Nephron (organoid): ENCODE results near the gene ADAMTS16.

Experiments used
- H3K27ac Mint-ChIP-seq, 3 experiments: 2 replicates each; pipeline ENCODE4 v1.8.0; 2020; ENCODE audit warnings: mixed read lengths in 3 of 3, mild to moderate bottlenecking in 2 of 3, moderate library complexity in 1 of 3
- H3K27me3 Mint-ChIP-seq: 2 replicates; pipeline ENCODE4 v1.8.0; 2021; ENCODE audit warnings: low read depth, mild to moderate bottlenecking, moderate library complexity, mixed read lengths
- H3K36me3 Mint-ChIP-seq: 2 replicates; pipeline ENCODE4 v1.8.0; 2020; ENCODE audit warnings: low read depth, mixed read lengths
- H3K4me1 Mint-ChIP-seq: 2 replicates; pipeline ENCODE4 v1.8.0; 2020; ENCODE audit warnings: mixed read lengths
- H3K4me3 Mint-ChIP-seq, 3 experiments: 2 replicates each; pipeline ENCODE4 v1.8.0; 2020; ENCODE audit warnings: mild to moderate bottlenecking in 3 of 3, mixed read lengths in 3 of 3, moderate library complexity in 2 of 3
- H3K9me3 Mint-ChIP-seq: 2 replicates; pipeline ENCODE4 v1.8.0; 2020; ENCODE audit warnings: mixed read lengths
- TF ChIP-seq, protein P1 (sequence below), 3 experiments: fragments of 200-600 bp; sonication (generic); IDR thresholded peaks; one replicate each; pipeline ENCODE4 v1.5.0; 2021; ENCODE audit warnings: antibody characterized with exemption in 3 of 3; ENCODE audit not compliant: unreplicated experiment in 3 of 3

The ADAMTS16 gene

DNA sequence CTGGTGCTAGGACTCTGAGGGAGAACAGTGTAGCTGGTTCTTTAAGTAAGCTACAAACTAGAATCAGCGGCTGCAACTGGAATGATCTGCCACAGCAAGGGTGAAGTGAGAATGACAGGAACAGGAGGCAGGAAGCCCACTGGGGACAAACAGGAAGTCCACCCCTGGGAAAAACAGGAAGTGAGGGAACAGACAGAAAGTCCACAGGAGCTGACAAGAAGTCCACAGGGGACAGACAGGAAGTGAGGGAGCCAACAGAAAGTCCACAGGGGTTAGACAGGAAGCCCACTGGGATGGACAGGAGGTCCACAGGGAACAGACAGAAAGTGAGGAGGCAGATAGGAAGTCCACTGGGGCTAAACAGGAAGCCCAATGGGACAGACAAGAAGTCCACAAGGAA is 15.5 kb downstream of the ADAMTS16 start:
- peaks cover 68% of the 10 kb centered on the region for H3K4me1 Mint-ChIP-seq
- H3K27me3 Mint-ChIP-seq: peaks cover 6% of the 10 kb centered on the region
- TF ChIP-seq, protein P1, sequence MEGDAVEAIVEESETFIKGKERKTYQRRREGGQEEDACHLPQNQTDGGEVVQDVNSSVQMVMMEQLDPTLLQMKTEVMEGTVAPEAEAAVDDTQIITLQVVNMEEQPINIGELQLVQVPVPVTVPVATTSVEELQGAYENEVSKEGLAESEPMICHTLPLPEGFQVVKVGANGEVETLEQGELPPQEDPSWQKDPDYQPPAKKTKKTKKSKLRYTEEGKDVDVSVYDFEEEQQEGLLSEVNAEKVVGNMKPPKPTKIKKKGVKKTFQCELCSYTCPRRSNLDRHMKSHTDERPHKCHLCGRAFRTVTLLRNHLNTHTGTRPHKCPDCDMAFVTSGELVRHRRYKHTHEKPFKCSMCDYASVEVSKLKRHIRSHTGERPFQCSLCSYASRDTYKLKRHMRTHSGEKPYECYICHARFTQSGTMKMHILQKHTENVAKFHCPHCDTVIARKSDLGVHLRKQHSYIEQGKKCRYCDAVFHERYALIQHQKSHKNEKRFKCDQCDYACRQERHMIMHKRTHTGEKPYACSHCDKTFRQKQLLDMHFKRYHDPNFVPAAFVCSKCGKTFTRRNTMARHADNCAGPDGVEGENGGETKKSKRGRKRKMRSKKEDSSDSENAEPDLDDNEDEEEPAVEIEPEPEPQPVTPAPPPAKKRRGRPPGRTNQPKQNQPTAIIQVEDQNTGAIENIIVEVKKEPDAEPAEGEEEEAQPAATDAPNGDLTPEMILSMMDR (IDR thresholded peaks at IDR 0.05; ENCODE audit: unreplicated experiment in 3 of 3): no peak
- peak overlapping the region in 1 of 3 experiments; percentile 26 for H3K4me3 Mint-ChIP-seq
- peaks cover 11% of the 10 kb centered on the region for H3K9me3 Mint-ChIP-seq
- peak overlapping the region; percentile 89 to 97 (median 92) for H3K27ac Mint-ChIP-seq
- H3K36me3 Mint-ChIP-seq: peaks cover 39% of the 10 kb centered on the region

DNA sequence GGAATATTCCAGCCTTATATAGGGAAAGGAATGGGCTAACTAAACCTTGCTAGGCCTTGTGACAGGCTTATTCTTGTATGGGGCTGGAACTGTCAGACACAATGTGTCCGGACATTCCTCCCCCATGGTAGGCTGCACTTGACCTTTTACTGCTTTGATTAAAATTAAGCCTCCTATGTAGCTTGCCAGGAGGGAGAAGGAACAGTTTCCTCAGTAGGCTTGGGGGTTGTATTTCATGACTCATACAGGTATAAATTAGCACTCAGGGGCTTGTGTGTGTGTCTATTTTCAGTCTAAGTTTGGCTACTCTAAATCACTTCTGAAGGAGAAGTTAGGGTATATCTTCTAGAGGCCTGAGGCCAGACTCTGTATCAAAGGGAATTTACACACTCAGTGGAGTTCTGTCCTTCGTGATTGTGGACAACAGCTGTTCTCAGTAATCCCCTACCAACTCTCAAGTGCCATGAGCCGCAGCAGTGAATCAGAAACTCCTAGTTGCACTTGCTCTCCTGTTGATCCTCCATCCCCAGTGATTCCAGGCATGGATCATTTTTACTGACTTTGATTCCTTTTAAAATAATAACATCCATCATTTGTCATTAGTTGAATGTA is 16.4 kb downstream of the ADAMTS16 start:
- H3K9me3 Mint-ChIP-seq: peaks cover 8% of the 10 kb centered on the region
- H3K27me3 Mint-ChIP-seq: peaks cover 6% of the 10 kb centered on the region
- peaks cover 31% of the 10 kb centered on the region for H3K36me3 Mint-ChIP-seq

DNA sequence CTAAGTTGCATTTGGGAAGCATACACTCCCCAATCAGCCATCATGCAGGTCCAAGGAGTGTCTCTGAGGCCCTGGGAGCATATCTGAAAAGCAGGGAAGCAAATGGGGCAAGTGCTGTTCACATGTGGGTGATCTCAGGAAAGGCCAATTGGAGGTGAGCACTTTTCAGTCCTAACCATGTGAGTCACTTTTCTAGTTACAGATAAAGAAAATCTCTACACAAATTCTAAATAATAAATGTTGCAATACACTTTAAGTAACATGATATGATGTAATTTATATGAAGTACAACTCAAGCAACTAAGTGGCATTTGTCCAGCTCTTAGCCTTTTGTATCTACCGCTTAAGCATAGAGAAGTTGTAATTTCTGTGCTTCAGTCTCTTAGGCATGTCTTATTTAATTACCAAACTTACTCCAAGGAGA is 18.4 kb downstream of the ADAMTS16 start:
- Mint-ChIP-seq H3K36me3 (peaks cover 21% of the 10 kb centered on the region), H3K9me3 (no peaks in the 10 kb centered on the region), H3K27ac (peak overlapping the region; percentile 60 to 72 (median 70)), H3K4me3 (no peak overlapping the region), H3K4me1 (peaks cover 77% of the 10 kb centered on the region), H3K27me3 (peaks cover 6% of the 10 kb centered on the region)
- TF ChIP-seq, protein P1 (IDR thresholded peaks at IDR 0.05; ENCODE audit: unreplicated experiment in 3 of 3): no peak

More for the DNA sequence above, 16.4 kb downstream of the ADAMTS16 start:
- Mint-ChIP-seq H3K4me1 (peaks cover 71% of the 10 kb centered on the region), H3K4me3 (peak overlapping the region in 2 of 3 experiments; percentile 25 to 48), H3K27ac (peak overlapping the region; percentile 89 to 97 (median 92))
- TF ChIP-seq, protein P1 (IDR thresholded peaks at IDR 0.05; ENCODE audit: unreplicated experiment in 3 of 3): no peak

DNA sequence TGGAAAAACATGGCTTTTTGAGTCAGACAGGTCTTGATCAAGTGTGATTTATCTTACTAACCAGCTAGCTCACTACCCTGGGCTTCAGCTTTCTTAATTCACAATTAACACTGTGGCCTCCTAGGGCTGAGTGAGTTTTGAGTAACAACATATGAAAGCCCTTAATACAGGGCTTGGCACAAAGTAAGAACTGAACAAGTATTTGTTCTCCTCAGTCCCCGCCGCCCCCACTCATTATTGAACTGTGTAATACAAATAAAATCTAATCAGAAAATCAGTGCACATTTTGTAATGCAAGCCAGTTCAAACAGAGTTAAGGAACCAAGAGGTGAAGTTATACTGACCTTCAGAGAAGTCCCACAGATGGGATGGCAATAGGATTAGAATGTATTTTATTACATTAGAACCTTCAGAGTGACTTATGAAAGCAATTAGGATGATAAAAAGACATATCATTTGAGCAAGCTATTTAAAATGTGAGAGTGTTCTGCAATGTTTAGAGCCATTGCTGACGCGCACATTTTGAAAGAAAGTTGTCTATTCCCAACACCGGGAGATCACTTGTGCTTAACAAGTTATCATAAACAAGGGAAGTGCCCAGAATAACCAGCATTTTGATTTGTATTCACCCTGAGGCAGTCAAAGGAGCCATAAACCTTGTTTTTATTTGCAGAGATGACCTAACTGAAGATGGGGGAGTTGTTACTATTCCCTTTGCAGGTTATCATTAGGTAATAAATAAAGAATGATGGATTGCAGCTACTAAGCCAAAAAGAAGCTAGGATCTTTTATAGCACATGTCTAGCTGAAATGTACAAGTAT is 19.4 kb downstream of the ADAMTS16 start:
- Mint-ChIP-seq H3K4me1 (peaks cover 68% of the 10 kb centered on the region), H3K27me3 (peaks cover 6% of the 10 kb centered on the region), H3K4me3 (no peak overlapping the region), H3K27ac (peak overlapping the region; percentile 60 to 72 (median 70)), H3K9me3 (no peaks in the 10 kb centered on the region), H3K36me3 (peaks cover 17% of the 10 kb centered on the region)
- TF ChIP-seq, protein P1 (IDR thresholded peaks at IDR 0.05; ENCODE audit: unreplicated experiment in 3 of 3): no peak

DNA sequence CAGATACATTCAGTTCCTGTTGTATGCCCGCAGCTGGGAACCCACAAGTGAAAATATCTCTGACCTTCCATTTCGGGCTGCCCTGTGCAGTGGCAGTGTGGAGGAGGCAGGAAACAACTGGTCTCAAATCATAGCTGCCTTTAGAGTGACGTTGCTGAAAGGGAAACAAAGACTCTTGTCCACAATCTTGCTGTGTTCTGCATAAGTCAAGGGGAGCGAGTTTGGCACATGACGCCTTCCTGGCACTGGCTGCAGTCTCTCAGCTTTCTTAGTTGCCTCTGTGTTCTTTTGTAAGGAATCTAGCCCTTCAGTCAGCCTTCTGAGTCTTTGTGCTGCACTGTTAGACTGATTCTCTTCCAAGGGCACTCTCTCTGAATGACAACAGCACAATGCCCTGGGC is 24.0 kb downstream of the ADAMTS16 start:
- Mint-ChIP-seq H3K27ac (peak overlapping the region in 1 of 3 experiments; percentile 72), H3K9me3 (no peaks in the 10 kb centered on the region), H3K4me1 (peaks cover 34% of the 10 kb centered on the region), H3K36me3 (peaks cover 16% of the 10 kb centered on the region), H3K27me3 (no peaks in the 10 kb centered on the region), H3K4me3 (no peak overlapping the region)
- TF ChIP-seq, protein P1 (IDR thresholded peaks at IDR 0.05; ENCODE audit: unreplicated experiment in 3 of 3): no peak
